Thymus (tissue), 11 donors: ENCODE measurements around the gene REST. TPM values are rescaled to one million over a fixed set of nuclear protein-coding genes. Genes with fewer than 3 reads are reported as not detected.

ENCODE experiments used
- DNase-seq, 9 donors: peaks; one replicate each; pipeline ENCODE4 v3.0.0-alpha.2; 2013; ENCODE audit warnings: low spot score in 9 of 9, low read depth in 6 of 9, missing footprints in 1 of 9
- H3K27ac ChIP-seq, 2 donors: one replicate each; pipeline ENCODE4 v1.5.1; 2013; ENCODE audit warnings: control low read depth in 1 of 2, low read depth in 1 of 2, low read length in 1 of 2, mild to moderate bottlenecking in 1 of 2, moderate library complexity in 1 of 2
- H3K27me3 ChIP-seq, 2 donors: one replicate each; pipeline ENCODE4 v1.5.1; 2013; ENCODE audit warnings: low read length in 1 of 2; ENCODE audit not compliant: control insufficient read depth in 2 of 2, insufficient read depth in 1 of 2
- H3K36me3 ChIP-seq, 2 donors: one replicate each; pipeline ENCODE4 v1.5.1; 2013; ENCODE audit warnings: low read length in 1 of 2, mild to moderate bottlenecking in 1 of 2, moderate library complexity in 1 of 2; ENCODE audit not compliant: control insufficient read depth in 2 of 2, insufficient read depth in 2 of 2
- H3K4me1 ChIP-seq, 2 donors: one replicate each; pipeline ENCODE4 v1.5.1; 2013; ENCODE audit warnings: low read length in 2 of 2; ENCODE audit not compliant: control insufficient read depth in 2 of 2, insufficient read depth in 2 of 2
- H3K4me3 ChIP-seq, 2 donors: one replicate each; pipeline ENCODE4 v1.5.1; 2013; ENCODE audit warnings: low read length in 2 of 2, control low read depth in 1 of 2, mild to moderate bottlenecking in 1 of 2
- H3K9me3 ChIP-seq, 2 donors: one replicate each; pipeline ENCODE4 v1.5.1; 2013; ENCODE audit warnings: low read length in 1 of 2, mild to moderate bottlenecking in 1 of 2; ENCODE audit not compliant: control insufficient read depth in 2 of 2, insufficient read depth in 1 of 2
- WGBS: extraction: QIAGEN DNeasy Blood & Tissue Kit; methylation state at CpG from one replicate; pipeline ENCODE4 v1.1.7; 2013; 5-methylcytosine and 5-hydroxymethylcytosine counted together
- polyA plus RNA-seq: library from polyadenylated mRNA; stranded (reverse); fragments of 200-250 nt; gene quantifications from one replicate; pipeline ENCODE4 v1.2.3, GENCODE V29; 2013
- total RNA-seq: library from RNA; stranded (reverse); fragments of 120-200 nt; gene quantifications from one replicate; pipeline ENCODE4 v1.2.4, GENCODE V29; 2013
- donor health status: healthy.

Gene REST
- total and polyA plus RNA-seq, 2 donors, result 12.4 to 41.3 TPM

DNA sequence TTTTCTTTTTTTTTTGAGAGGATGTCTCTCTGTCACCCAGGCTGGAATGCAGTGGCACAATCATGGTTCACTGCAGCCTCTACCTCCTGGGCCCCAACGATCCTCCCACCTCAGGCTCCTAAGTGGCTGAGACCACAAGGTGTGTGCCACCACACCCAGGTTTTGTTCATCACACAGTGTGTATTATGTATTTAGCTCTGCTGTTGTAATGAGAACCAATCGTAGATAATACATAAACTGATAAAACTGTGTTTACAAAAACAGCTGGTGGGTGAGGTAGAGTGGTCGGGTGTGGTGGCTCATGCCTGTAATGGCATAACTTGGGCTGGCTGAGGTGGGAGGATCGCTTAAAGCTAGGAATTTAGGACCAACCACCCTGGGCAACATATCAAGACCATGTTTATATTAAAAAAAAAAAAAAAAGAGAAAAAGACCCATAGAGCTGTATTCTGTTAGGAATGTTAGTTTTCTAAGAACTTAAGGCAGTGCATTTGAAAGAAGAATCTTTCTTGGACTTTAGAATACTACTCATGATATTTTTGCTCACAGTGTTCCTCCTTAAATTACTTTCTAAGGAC, 105.9 kb downstream of the REST start:
- Histone ChIP-seq H3K27me3 (no peaks in the 10 kb centered on the region), H3K27ac (no peak overlapping the region), H3K36me3 (peaks cover 46 to 83% of the 10 kb centered on the region in 2 donors), H3K9me3 (no peaks in the 10 kb centered on the region), H3K4me1 (no peaks in the 10 kb centered on the region), H3K4me3 (no peak overlapping the region)
- no peak for DNase-seq
- WGBS, result 95% methylated on average over 4 of the region's 4 CpGs

Other genes starting within 250 kb of the REST start
- gene HOPX, start 226.6 kb upstream of the REST start, total RNA-seq, result 5.9 TPM
- 99.6 TPM for gene HOPX, start 226.6 kb upstream of the REST start, polyA plus RNA-seq
- 5.8 TPM for gene SPINK2, start 86.2 kb upstream of the REST start, total RNA-seq
- 5.8 TPM for gene SPINK2, start 86.2 kb upstream of the REST start, polyA plus RNA-seq
- 15.3 TPM for gene NOA1, start 69.7 kb downstream of the REST start, total RNA-seq
- 10.7 TPM for gene NOA1, start 69.7 kb downstream of the REST start, polyA plus RNA-seq
- gene POLR2B, start 71.0 kb downstream of the REST start, total RNA-seq, result 120 TPM
- 59.5 TPM for gene POLR2B, start 71.0 kb downstream of the REST start, polyA plus RNA-seq
- 54.1 TPM for gene IGFBP7, start 202.5 kb downstream of the REST start, total RNA-seq
- 301 TPM for gene IGFBP7, start 202.5 kb downstream of the REST start, polyA plus RNA-seq